Uterus (tissue), 2 donors: Measurements from ENCODE around the gene RGS7.

Source experiments
- CTCF ChIP-seq, 4 experiments: fragments of 200-600 bp in 2 of 4; fragments of 450-650 bp in 2 of 4; sonication (generic) in 2 of 4; IDR thresholded peaks; one replicate each; pipeline ENCODE4 v1.5.1; 2016 to 2019; ENCODE audit warnings: antibody characterized with exemption in 4 of 4, mild to moderate bottlenecking in 2 of 4, moderate library complexity in 1 of 4
- POLR2A ChIP-seq, 2 donors: fragments of 450-650 bp; IDR thresholded peaks; one replicate each; pipeline ENCODE4 v1.6.1; 2016; ENCODE audit warnings: antibody characterized with exemption in 2 of 2, mild to moderate bottlenecking in 1 of 2, moderate library complexity in 1 of 2

GRCh38 chr1:241263346-241263745 is 93.7 kb downstream of the RGS7 start:
- no peak for TF ChIP-seq CTCF (IDR thresholded peaks at IDR 0.05)
- TF ChIP-seq POLR2A (IDR thresholded peaks at IDR 0.05): no peak
